Cardiac muscle cell (in vitro differentiated cells and primary cell): ENCODE results near the gene SLC35D1. TPM values are rescaled to one million over a fixed set of nuclear protein-coding genes. Genes with fewer than 3 reads are reported as not detected.

Experiments
- DNase-seq, 2 donors: peaks; one replicate each; pipeline versions ENCODE4 v3.0.0 to v3.0.0-alpha.2; 2010 to 2017; ENCODE audit warnings: low read depth in 1 of 2, low spot score in 1 of 2
- H3K27ac ChIP-seq: fragments of 200-600 bp; sonication (generic); 2 replicates; pipeline ENCODE4 v1.5.1; 2016
- H3K27me3 ChIP-seq: fragments of 200-600 bp; sonication (generic); 2 replicates; pipeline ENCODE4 v1.6.0; 2016; ENCODE audit warnings: control low read depth
- H3K36me3 ChIP-seq: fragments of 200-600 bp; sonication (generic); 2 replicates; pipeline ENCODE4 v1.5.1; 2016; ENCODE audit warnings: control low read depth
- H3K4me1 ChIP-seq: fragments of 200-600 bp; sonication (generic); 2 replicates; pipeline ENCODE4 v1.8.1; 2017; ENCODE audit warnings: low read depth, mild to moderate bottlenecking, mixed run types
- H3K4me3 ChIP-seq: fragments of 200-600 bp; sonication (generic); 2 replicates; pipeline ENCODE4 v1.5.1; 2016; ENCODE audit warnings: mild to moderate bottlenecking
- H3K9me3 ChIP-seq: fragments of 200-600 bp; sonication (generic); 2 replicates; pipeline ENCODE4 v1.5.1; 2017; ENCODE audit warnings: low read depth, mild to moderate bottlenecking, control low read depth
- CTCF ChIP-seq: IDR thresholded peaks from 2 replicates; pipeline ENCODE4 v1.5.1; 2012; ENCODE audit warnings: low read depth, mild to moderate bottlenecking, low read length
- polyA plus RNA-seq: library from polyadenylated mRNA; unstranded; fragments of >200 nt; fragmentation: Nextera tagmentation; extraction: Ambion mirVana; gene quantifications from 2 replicates; pipeline ENCODE4 v1.2.1, GENCODE V29; 2016
- total RNA-seq: library from RNA; depleted of rRNA; stranded (reverse); fragments of >200 nt; gene quantifications from 2 replicates; pipeline ENCODE4 v1.2.3, GENCODE V29; 2016

Gene SLC35D1
- total and polyA plus RNA-seq, 2 experiments from 2014 or later: 11.3 to 13.3 TPM

- DNase-seq: no peak
- no peak for TF ChIP-seq CTCF
- Histone ChIP-seq H3K4me1 (no peaks in the 10 kb centered on the region), H3K4me3 (no peak overlapping the region), H3K36me3 (no peaks in the 10 kb centered on the region), H3K27me3 (no peaks in the 10 kb centered on the region), H3K9me3 (no peaks in the 10 kb centered on the region), H3K27ac (no peak overlapping the region)
Observed at GRCh38 chr1:67089685-67090208, 35.8 kb upstream of the SLC35D1 start.

GRCh38 chr1:67088440-67088839, 34.5 kb upstream of the SLC35D1 start:
- no peak overlapping the region for H3K4me3 ChIP-seq
- no peak for TF ChIP-seq CTCF
- H3K36me3 ChIP-seq: no peaks in the 10 kb centered on the region
- DNase-seq: no peak
- no peaks in the 10 kb centered on the region for H3K4me1 ChIP-seq
- H3K27me3 ChIP-seq: no peaks in the 10 kb centered on the region
- H3K9me3 ChIP-seq: no peaks in the 10 kb centered on the region
- no peak overlapping the region for H3K27ac ChIP-seq

GRCh38 chr1:67085326-67085725, 31.4 kb upstream of the SLC35D1 start:
- no peak for TF ChIP-seq CTCF
- no peak overlapping the region for H3K4me3 ChIP-seq
- no peaks in the 10 kb centered on the region for H3K9me3 ChIP-seq
- H3K27me3 ChIP-seq: no peaks in the 10 kb centered on the region
- no peak for DNase-seq
- H3K36me3 ChIP-seq: no peaks in the 10 kb centered on the region
- H3K27ac ChIP-seq: no peak overlapping the region
- no peaks in the 10 kb centered on the region for H3K4me1 ChIP-seq

- Histone ChIP-seq H3K27me3 (no peaks in the 10 kb centered on the region), H3K9me3 (no peaks in the 10 kb centered on the region), H3K36me3 (no peaks in the 10 kb centered on the region), H3K27ac (no peak overlapping the region), H3K4me1 (no peaks in the 10 kb centered on the region), H3K4me3 (no peak overlapping the region)
- no peak for TF ChIP-seq CTCF
- DNase-seq: no peak
Observed at GRCh38 chr1:67084765-67085318, 30.9 kb upstream of the SLC35D1 start.

- Histone ChIP-seq H3K36me3 (no peaks in the 10 kb centered on the region), H3K27me3 (no peaks in the 10 kb centered on the region), H3K9me3 (no peaks in the 10 kb centered on the region), H3K4me3 (no peak overlapping the region), H3K4me1 (no peaks in the 10 kb centered on the region), H3K27ac (no peak overlapping the region)
- TF ChIP-seq CTCF: no peak
- DNase-seq: no peak
Observed at GRCh38 chr1:67078291-67078690, 24.3 kb upstream of the SLC35D1 start.

- Histone ChIP-seq H3K9me3 (no peaks in the 10 kb centered on the region), H3K27me3 (no peaks in the 10 kb centered on the region), H3K4me3 (no peak overlapping the region), H3K27ac (no peak overlapping the region), H3K4me1 (no peaks in the 10 kb centered on the region), H3K36me3 (no peaks in the 10 kb centered on the region)
- DNase-seq: no peak
- TF ChIP-seq CTCF: no peak
Observed at GRCh38 chr1:67077593-67077992, 23.6 kb upstream of the SLC35D1 start.
